Smooth muscle cell of the brain vasculature (primary cell): Measurements from ENCODE around the gene KRTAP5-11.
"Not testable (repeated sequence)": the region's sequence is repeated elsewhere in the genome, so short reads cannot be mapped to it uniquely, and the experiment has no call there.

ENCODE experiments used
- DNase-seq: peaks from one replicate; pipeline ENCODE4 v3.0.0-alpha.2; 2012; ENCODE audit warnings: low read depth, low spot score

Gene KRTAP5-11

GRCh38 chr11:71556018-71556417 lies 26.7 kb downstream of the KRTAP5-11 start:
- no peak for DNase-seq

GRCh38 chr11:71555508-71555907 lies 27.2 kb downstream of the KRTAP5-11 start:
- DNase-seq: no peak

- no peak for DNase-seq
These were observed 27.7 kb downstream of the KRTAP5-11 start for GRCh38 chr11:71554996-71555395.

- DNase-seq: no peak
These were observed 31.0 kb downstream of the KRTAP5-11 start for GRCh38 chr11:71551711-71552110.

GRCh38 chr11:71548716-71549151 lies 33.9 kb downstream of the KRTAP5-11 start:
- no peak for DNase-seq

- DNase-seq: no peak
These were observed 34.6 kb downstream of the KRTAP5-11 start, which contains the start of gene KRTAP5-9 for GRCh38 chr11:71548120-71548519. TSS of gene KRTAP5-9 (plus strand) at chr11:71548420. CDS start at chr11:71548658, 238 bp downstream.

- no peak for DNase-seq
These were observed 37.2 kb downstream of the KRTAP5-11 start for GRCh38 chr11:71545405-71545966.

- DNase-seq: no peak
These were observed 38.0 kb downstream of the KRTAP5-11 start for GRCh38 chr11:71544525-71545214.

GRCh38 chr11:71543866-71544265 lies 38.8 kb downstream of the KRTAP5-11 start:
- DNase-seq: no peak

- no peak for DNase-seq
These were observed 39.5 kb downstream of the KRTAP5-11 start for GRCh38 chr11:71542879-71543777.

- DNase-seq: no peak
These were observed 40.3 kb downstream of the KRTAP5-11 start for GRCh38 chr11:71542382-71542781.

- not testable (repeated sequence) for DNase-seq
These were observed 42.0 kb downstream of the KRTAP5-11 start for GRCh38 chr11:71540521-71541304.

- DNase-seq: not testable (repeated sequence)
These were observed 42.7 kb downstream of the KRTAP5-11 start for GRCh38 chr11:71539971-71540370.

- no peak for DNase-seq
These were observed 43.7 kb downstream of the KRTAP5-11 start for GRCh38 chr11:71539017-71539416.

- DNase-seq: no peak
These were observed 44.0 kb downstream of the KRTAP5-11 start for GRCh38 chr11:71538666-71538990.

- DNase-seq: not testable (repeated sequence)
These were observed 44.6 kb downstream of the KRTAP5-11 start, which contains the start of gene KRTAP5-8 for GRCh38 chr11:71537977-71538665. TSS of gene KRTAP5-8 (plus strand) at chr11:71538025. CDS start at chr11:71538056, 31 bp downstream.

- DNase-seq: no peak
These were observed 45.1 kb downstream of the KRTAP5-11 start for GRCh38 chr11:71537537-71537936.

- DNase-seq: no peak
These were observed 46.9 kb downstream of the KRTAP5-11 start for GRCh38 chr11:71535825-71536224.

GRCh38 chr11:71534711-71535608 lies 47.7 kb downstream of the KRTAP5-11 start:
- not testable (repeated sequence) for DNase-seq
